Left ventricle myocardium superior (tissue), 1 donor: ENCODE measurements around the gene CXCL14. TPM values are rescaled to one million over a fixed set of nuclear protein-coding genes. Genes with fewer than 3 reads are reported as not detected.
"Not testable (repeated sequence)": the region's sequence is repeated elsewhere in the genome, so short reads cannot be mapped to it uniquely, and the experiment has no call there.

Experiments used
- ATAC-seq: fragments of 200-7000 bp; cut with Tn5 transposase; one replicate; pipeline ENCODE4 v1.9.1; 2020; ENCODE audit warnings: mild to moderate bottlenecking, moderate library complexity
- DNase-seq: peaks from one replicate; pipeline ENCODE4 v3.0.0-alpha.2; 2020
- intact Hi-C: fragments of 100-400 bp; cut with micrococcal nuclease; formaldehyde crosslinking; loops from one replicate; pipeline ENCODE4 v1.11.0; 2022
- total RNA-seq: library from RNA; stranded (reverse); fragmentation: NEBNext Ultra II Directional; extraction: Animal tissue kit (Norgen Biotek cat#: 25700); gene quantifications from one replicate; pipeline ENCODE4 v1.2.1, GENCODE V29; 2021
- donor health status: DM: no; HTN: yes; CAD: no; lungs with severe emphysema.

CXCL14 gene
- total RNA-seq, 1 donor from 2014 or later, result 1.3 TPM

GRCh38 chr5:135533334-135533733 lies 45.5 kb downstream of the CXCL14 start:
- DNase-seq (no peak), ATAC-seq (no peak)
- intact Hi-C loops, result no loop called here

GRCh38 chr5:135529576-135529975 lies 49.2 kb downstream of the CXCL14 start:
- intact Hi-C loops, DNase-seq, ATAC-seq: not testable (repeated sequence)

GRCh38 chr5:135526924-135527323 lies 51.9 kb downstream of the CXCL14 start:
- ATAC-seq, result no peak
- intact Hi-C loops, result no loop called here

DNA sequence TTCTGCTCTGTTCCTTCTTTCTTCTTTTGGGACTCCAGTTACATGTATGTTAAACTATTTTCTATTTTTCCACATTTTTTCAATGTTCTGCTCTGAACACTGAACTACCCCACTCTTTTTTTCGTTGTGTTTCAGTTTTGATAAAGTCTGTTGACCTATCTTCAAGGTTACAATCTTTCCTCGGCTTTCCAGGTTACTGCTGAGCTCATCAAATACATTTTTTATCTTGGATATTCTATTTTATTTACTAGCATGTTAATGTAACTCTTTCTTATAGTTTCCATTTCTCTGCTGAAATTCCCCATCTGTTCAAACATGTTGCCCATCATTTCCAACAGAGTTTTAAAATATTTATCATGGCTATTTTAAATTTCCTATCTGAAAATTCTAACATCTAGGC lies 56.8 kb downstream of the CXCL14 start:
- DNase-seq (no peak), ATAC-seq (no peak)
- intact Hi-C loops, result no loop called here

More at GRCh38 chr5:135526924-135527323, 51.9 kb downstream of the CXCL14 start:
- DNase-seq, result no peak

Other genes with a start within 250 kb of the CXCL14 start
- 119 TPM for gene MACROH2A1, start 179.8 kb downstream of the CXCL14 start, total RNA-seq
- gene DCANP1, start 131.6 kb downstream of the CXCL14 start, total RNA-seq, result not detected
- gene TIFAB, start 126.6 kb downstream of the CXCL14 start, total RNA-seq, result not detected
- gene NEUROG1, start 43.0 kb downstream of the CXCL14 start, total RNA-seq, result not detected